Stimulated activated naive B cell treated with anti-CD40 and anti-IgM and Interleukin-4, amounts not matched to agents 10 μg/mL and 1 μg/mL and 100 μg/mL, for 72 hours (primary cell): ENCODE data around the gene CCDC175.

ENCODE experiments used
- ATAC-seq, 2 donors: fragments of 150-1000 bp; cut with Tn5 transposase; replicated peaks; 2 replicates each; pipeline ENCODE4 v1.10.0; 2021; ENCODE audit warnings: moderate library complexity in 1 of 2
- DNase-seq: peaks from one replicate; pipeline ENCODE4 v3.0.0; 2021
- H3K27ac Mint-ChIP-seq: one replicate; pipeline ENCODE4 v1.8.0; 2022; ENCODE audit warnings: mild to moderate bottlenecking, mixed read lengths
- H3K27me3 Mint-ChIP-seq, 2 donors: one replicate each; pipeline ENCODE4 v1.8.0; 2022; ENCODE audit warnings: mixed read lengths in 2 of 2
- H3K36me3 Mint-ChIP-seq, 2 donors: one replicate each; pipeline ENCODE4 v1.8.0; 2022; ENCODE audit warnings: mixed read lengths in 2 of 2, mild to moderate bottlenecking in 1 of 2
- H3K4me1 Mint-ChIP-seq, 2 donors: one replicate each; pipeline ENCODE4 v1.8.0; 2022; ENCODE audit warnings: mixed read lengths in 2 of 2, mild to moderate bottlenecking in 1 of 2
- H3K4me3 Mint-ChIP-seq, 2 donors: one replicate each; pipeline ENCODE4 v1.8.0; 2022; ENCODE audit warnings: mild to moderate bottlenecking in 2 of 2, mixed read lengths in 2 of 2, moderate library complexity in 1 of 2
- H3K9me3 Mint-ChIP-seq, 2 donors: one replicate each; pipeline ENCODE4 v1.8.0; 2022; ENCODE audit warnings: mixed read lengths in 2 of 2, mild to moderate bottlenecking in 1 of 2

The CCDC175 gene

GRCh38 chr14:59482541-59483331, 93.9 kb downstream of the CCDC175 start:
- ATAC-seq (no peak), DNase-seq (no peak)
- no peaks in the 10 kb centered on the region for H3K9me3 Mint-ChIP-seq
- peak overlapping the region; percentile 90 to 94 for H3K4me3 Mint-ChIP-seq
- no peak overlapping the region for H3K27ac Mint-ChIP-seq
- H3K4me1 Mint-ChIP-seq, result peaks cover 26 to 49% of the 10 kb centered on the region in 2 donors
- no peaks in the 10 kb centered on the region for H3K27me3 Mint-ChIP-seq
- H3K36me3 Mint-ChIP-seq, result peaks cover 2 to 16% of the 10 kb centered on the region in 2 donors

- Mint-ChIP-seq H3K27ac (no peak overlapping the region), H3K4me1 (peaks cover 28 to 49% of the 10 kb centered on the region in 2 donors), H3K4me3 (peak overlapping the region in 1 of 2 donors; percentile 90), H3K36me3 (peaks cover 2 to 16% of the 10 kb centered on the region in 2 donors), H3K27me3 (no peaks in the 10 kb centered on the region), H3K9me3 (no peaks in the 10 kb centered on the region)
- no peak for DNase-seq
- ATAC-seq, result no peak
These were observed 94.6 kb downstream of the CCDC175 start for GRCh38 chr14:59481871-59482540.

GRCh38 chr14:59481407-59481806, 95.2 kb downstream of the CCDC175 start:
- Mint-ChIP-seq H3K4me1 (peaks cover 28 to 49% of the 10 kb centered on the region in 2 donors), H3K27me3 (no peaks in the 10 kb centered on the region), H3K9me3 (no peaks in the 10 kb centered on the region), H3K4me3 (peak overlapping the region in 1 of 2 donors; percentile 14), H3K27ac (no peak overlapping the region), H3K36me3 (peaks cover 5 to 18% of the 10 kb centered on the region in 2 donors)
- no peak for ATAC-seq
- no peak for DNase-seq

DNA sequence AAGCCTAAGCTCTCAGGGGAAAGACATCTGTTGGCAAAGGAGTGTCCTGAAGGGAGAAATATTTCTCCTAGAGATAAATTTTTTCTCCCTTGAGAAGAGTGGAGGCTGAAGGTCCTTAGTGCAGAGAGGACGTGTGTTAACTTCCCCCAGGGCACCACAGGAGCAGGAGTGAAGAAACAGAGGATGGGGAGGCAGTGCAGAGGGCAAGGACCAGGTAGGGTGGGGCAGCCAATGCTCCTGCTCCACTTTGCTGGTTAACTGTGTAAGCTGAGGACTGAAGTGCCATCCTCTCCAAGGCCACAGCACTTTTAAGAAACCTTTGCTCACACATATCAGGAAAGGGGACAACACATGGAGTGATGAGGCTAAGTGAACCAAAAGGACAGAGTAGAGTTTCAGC, 96.4 kb downstream of the CCDC175 start:
- peaks cover 25 to 42% of the 10 kb centered on the region in 2 donors for H3K4me1 Mint-ChIP-seq
- no peak overlapping the region for H3K4me3 Mint-ChIP-seq
- no peaks in the 10 kb centered on the region for H3K27me3 Mint-ChIP-seq
- H3K9me3 Mint-ChIP-seq, result no peaks in the 10 kb centered on the region
- ATAC-seq (no peak), DNase-seq (no peak)
- H3K36me3 Mint-ChIP-seq, result peaks cover 6 to 20% of the 10 kb centered on the region in 2 donors
- H3K27ac Mint-ChIP-seq, result no peak overlapping the region

- H3K27ac Mint-ChIP-seq, result no peak overlapping the region
- peaks cover 25 to 39% of the 10 kb centered on the region in 2 donors for H3K4me1 Mint-ChIP-seq
- DNase-seq (no peak), ATAC-seq (no peak)
- H3K4me3 Mint-ChIP-seq, result no peak overlapping the region
- peaks cover 9 to 22% of the 10 kb centered on the region in 2 donors for H3K36me3 Mint-ChIP-seq
- H3K27me3 Mint-ChIP-seq, result no peaks in the 10 kb centered on the region
- no peaks in the 10 kb centered on the region for H3K9me3 Mint-ChIP-seq
These were observed 98.1 kb downstream of the CCDC175 start for GRCh38 chr14:59478540-59478939.

DNA sequence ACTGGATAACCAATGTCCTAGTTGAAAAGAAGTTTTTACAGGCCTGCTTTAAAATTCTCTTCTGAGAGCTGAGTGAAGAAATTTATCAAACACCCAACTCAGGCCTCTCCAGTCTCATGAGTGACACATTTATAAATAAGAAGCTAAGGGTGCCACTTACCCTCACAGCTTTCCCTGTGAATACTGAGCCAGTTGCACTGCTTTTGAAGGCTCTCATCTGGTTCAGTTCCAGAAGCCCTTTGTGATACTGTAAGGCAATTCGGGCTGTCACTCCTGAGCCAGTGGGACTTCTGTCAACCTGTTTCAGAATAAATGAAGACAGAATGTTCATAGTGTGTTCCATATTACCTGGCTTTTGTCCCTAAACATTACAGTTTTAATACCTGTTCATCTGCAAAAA, 100.9 kb downstream of the CCDC175 start:
- no peak overlapping the region for H3K4me3 Mint-ChIP-seq
- no peaks in the 10 kb centered on the region for H3K9me3 Mint-ChIP-seq
- peaks cover 15 to 28% of the 10 kb centered on the region in 2 donors for H3K36me3 Mint-ChIP-seq
- no peaks in the 10 kb centered on the region for H3K27me3 Mint-ChIP-seq
- DNase-seq (no peak), ATAC-seq (no peak)
- H3K4me1 Mint-ChIP-seq, result peaks cover 9 to 11% of the 10 kb centered on the region in 2 donors
- H3K27ac Mint-ChIP-seq, result no peak overlapping the region

GRCh38 chr14:59474172-59474571, 102.4 kb downstream of the CCDC175 start:
- Mint-ChIP-seq H3K36me3 (peaks cover 15 to 19% of the 10 kb centered on the region in 2 donors), H3K9me3 (no peaks in the 10 kb centered on the region), H3K4me1 (peaks cover 0 to 2% of the 10 kb centered on the region in 2 donors), H3K27me3 (no peaks in the 10 kb centered on the region), H3K4me3 (no peak overlapping the region), H3K27ac (no peak overlapping the region)
- DNase-seq (no peak), ATAC-seq (no peak)

GRCh38 chr14:59465316-59466135, 111.1 kb downstream of the CCDC175 start, which contains the start of gene GPR135:
TSS of gene GPR135 (minus strand) at chr14:59465380. CDS start at chr14:59465226, 154 bp downstream.
- Mint-ChIP-seq H3K9me3 (no peaks in the 10 kb centered on the region), H3K36me3 (peaks cover 5 to 10% of the 10 kb centered on the region in 2 donors), H3K27me3 (peaks cover 5 to 7% of the 10 kb centered on the region in 2 donors), H3K4me3 (peak within 1 kb of the TSS; percentile 86 to 89), H3K27ac (peak within 1 kb of the TSS; percentile 89), H3K4me1 (peaks cover 5 to 8% of the 10 kb centered on the region in 2 donors)
- ATAC-seq, result peak; percentile 47 to 55
- DNase-seq, result no peak

DNA sequence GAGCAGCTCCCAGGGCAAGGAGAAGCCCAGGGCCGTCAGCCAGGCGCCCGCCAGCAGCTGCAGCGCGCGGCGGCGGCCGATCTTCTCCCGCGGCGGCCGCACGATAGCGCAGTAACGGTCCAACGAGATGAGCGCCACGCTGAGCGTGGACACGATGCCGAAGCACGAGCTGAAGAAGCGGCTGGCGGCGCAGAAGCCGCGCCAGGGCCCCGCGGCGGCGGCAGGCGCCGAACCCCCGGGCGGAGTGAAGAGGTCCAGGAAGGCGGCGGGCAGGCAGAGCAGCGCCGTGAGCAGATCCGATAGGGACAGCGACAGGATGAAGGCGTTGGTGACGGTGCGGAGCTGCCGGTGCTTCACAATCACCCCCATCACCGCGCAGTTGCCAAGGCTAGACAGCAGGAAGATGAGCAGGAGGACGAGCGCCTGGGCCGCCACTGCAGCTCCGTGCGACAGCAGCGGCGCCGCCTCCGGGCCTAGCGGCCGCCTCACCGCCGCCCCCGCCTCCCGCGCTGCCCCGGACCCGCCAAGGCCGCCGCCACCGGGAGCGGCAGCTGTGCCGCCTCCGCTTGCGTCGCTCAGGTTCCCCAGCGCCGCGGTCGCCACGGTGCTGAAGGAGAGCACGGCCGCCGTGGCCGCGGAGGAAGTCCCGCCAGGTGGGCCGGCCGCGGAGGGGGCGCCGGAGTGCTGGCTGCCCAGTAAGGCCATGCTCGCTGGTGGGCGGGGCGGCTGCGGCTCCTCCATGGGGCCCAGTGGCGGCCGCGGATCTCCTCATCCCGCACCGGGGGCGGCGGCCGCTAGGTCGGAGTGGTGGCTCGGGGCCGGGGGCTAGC, 111.9 kb downstream of the CCDC175 start:
- Mint-ChIP-seq H3K36me3 (peaks cover 10 to 17% of the 10 kb centered on the region in 2 donors), H3K4me1 (peaks cover 5 to 8% of the 10 kb centered on the region in 2 donors), H3K27me3 (peaks cover 5 to 11% of the 10 kb centered on the region in 2 donors), H3K9me3 (no peaks in the 10 kb centered on the region), H3K27ac (peak overlapping the region; percentile 89), H3K4me3 (peak overlapping the region; percentile 86 to 89)
- DNase-seq (peak; percentile 24), ATAC-seq (peak; percentile 74 to 76)

- H3K4me3 Mint-ChIP-seq, result peak overlapping the region; percentile 86 to 89
- peak overlapping the region; percentile 72 for H3K27ac Mint-ChIP-seq
- H3K27me3 Mint-ChIP-seq, result peaks cover 5 to 15% of the 10 kb centered on the region in 2 donors
- DNase-seq (peak; percentile 18), ATAC-seq (peak; percentile 41 to 62)
- no peaks in the 10 kb centered on the region for H3K9me3 Mint-ChIP-seq
- peaks cover 16 to 23% of the 10 kb centered on the region in 2 donors for H3K36me3 Mint-ChIP-seq
- H3K4me1 Mint-ChIP-seq, result peaks cover 5 to 8% of the 10 kb centered on the region in 2 donors
These were observed 112.7 kb downstream of the CCDC175 start for GRCh38 chr14:59463787-59464485.

GRCh38 chr14:59461891-59462290, 114.7 kb downstream of the CCDC175 start:
- H3K27me3 Mint-ChIP-seq, result peaks cover 5 to 15% of the 10 kb centered on the region in 2 donors
- ATAC-seq (no peak), DNase-seq (no peak)
- no peaks in the 10 kb centered on the region for H3K9me3 Mint-ChIP-seq
- H3K4me3 Mint-ChIP-seq, result no peak overlapping the region
- H3K27ac Mint-ChIP-seq, result no peak overlapping the region
- H3K4me1 Mint-ChIP-seq, result peaks cover 5 to 8% of the 10 kb centered on the region in 2 donors
- H3K36me3 Mint-ChIP-seq, result peaks cover 25 to 37% of the 10 kb centered on the region in 2 donors

GRCh38 chr14:59460378-59460777, 116.2 kb downstream of the CCDC175 start:
- Mint-ChIP-seq H3K36me3 (peaks cover 34 to 48% of the 10 kb centered on the region in 2 donors), H3K9me3 (no peaks in the 10 kb centered on the region), H3K27ac (no peak overlapping the region), H3K4me3 (no peak overlapping the region), H3K4me1 (peaks cover 3 to 8% of the 10 kb centered on the region in 2 donors), H3K27me3 (peaks cover 5 to 15% of the 10 kb centered on the region in 2 donors)
- no peak for ATAC-seq
- DNase-seq, result no peak

DNA sequence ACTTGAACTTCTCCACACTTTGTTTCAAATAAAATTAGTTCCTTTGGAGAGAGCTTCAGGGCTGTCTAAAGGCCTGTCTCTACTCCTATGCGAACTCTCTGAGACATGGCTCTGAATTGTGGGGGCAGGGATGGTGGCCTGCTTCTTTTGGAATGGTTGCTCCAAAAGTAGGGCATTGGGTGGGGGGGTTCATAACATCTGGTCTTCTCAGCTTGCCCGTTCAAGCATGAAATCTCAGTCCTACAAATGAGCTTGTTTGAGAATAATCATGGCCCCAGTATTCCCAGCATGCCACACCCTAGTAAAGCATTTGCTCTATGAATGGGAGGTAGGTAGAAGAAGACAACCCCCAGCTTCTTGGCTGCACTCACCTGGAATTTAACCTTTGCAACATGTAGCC, 118.1 kb downstream of the CCDC175 start:
- Mint-ChIP-seq H3K27ac (no peak overlapping the region), H3K4me3 (no peak overlapping the region), H3K4me1 (no peaks in the 10 kb centered on the region), H3K36me3 (peaks cover 42 to 63% of the 10 kb centered on the region in 2 donors), H3K9me3 (no peaks in the 10 kb centered on the region), H3K27me3 (peaks cover 5 to 15% of the 10 kb centered on the region in 2 donors)
- no peak for ATAC-seq
- DNase-seq, result no peak
